HG03175 (cell line): ENCODE data around the gene DNAH2.
"Not testable (repeated sequence)": the region's sequence is repeated elsewhere in the genome, so short reads cannot be mapped to it uniquely, and the experiment has no call there.

ENCODE experiments used
- ATAC-seq: cut with Tn5 transposase; IDR thresholded peaks from one replicate; pipeline ENCODE4 v1.9.1; 2021; ENCODE audit warnings: mild to moderate bottlenecking, moderate library complexity; ENCODE audit not compliant: unreplicated experiment

DNAH2 gene

DNA sequence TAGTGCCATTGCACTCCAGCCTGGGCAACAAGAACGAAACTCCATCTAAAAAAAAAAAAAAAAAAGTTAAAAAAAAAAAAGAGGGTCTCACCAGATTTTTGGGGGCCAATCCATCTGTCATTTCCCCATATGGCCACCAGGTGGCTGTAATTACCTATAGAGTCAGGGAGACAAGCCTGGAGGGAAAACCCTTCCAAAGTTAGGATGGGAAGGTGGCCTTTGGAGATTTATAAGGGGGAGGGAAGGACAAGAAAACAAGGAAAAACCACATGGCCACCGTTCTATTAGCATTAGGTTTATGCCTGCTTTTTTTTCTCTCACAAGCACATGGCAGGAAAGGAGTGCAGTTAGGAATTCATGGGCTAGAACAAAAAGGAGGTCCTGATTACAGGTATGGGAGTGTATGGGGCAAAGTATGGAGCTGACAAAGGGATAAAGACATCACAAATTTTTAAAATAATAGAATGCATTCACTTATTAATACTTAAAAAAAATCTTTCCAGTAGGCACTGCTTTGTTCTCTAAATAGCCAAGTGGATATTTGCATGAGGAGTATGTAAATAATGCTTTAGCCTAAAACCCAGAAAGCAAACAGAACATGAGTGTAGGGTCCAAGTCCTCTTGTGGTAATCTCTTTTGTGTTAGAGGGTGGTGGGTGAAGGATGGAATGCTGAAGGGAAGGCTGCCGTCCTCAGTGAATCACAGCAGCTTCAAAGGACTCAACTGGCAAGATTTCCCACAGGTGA lies 145.3 kb downstream of the DNAH2 start:
- no peak for ATAC-seq

DNA sequence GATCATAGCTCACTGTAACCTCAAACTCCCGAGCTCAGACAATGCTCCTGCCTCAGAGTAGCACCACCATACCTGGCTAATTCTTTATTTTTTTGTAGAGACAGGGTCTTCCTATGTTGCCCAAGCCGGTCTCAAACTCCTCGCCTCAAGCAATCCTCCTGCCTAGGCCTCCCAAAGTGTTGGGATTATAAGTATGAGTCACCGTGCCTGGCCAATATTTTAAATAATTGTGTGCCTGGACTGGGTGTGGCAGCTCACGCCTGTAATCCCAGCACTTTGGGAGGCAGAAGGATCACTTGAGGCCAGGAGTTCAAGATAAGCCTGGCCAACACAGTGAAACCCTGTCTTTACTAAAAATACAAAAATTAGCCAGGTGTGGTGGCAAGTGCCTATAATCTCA lies 146.8 kb downstream of the DNAH2 start:
- not testable (repeated sequence) for ATAC-seq

DNA sequence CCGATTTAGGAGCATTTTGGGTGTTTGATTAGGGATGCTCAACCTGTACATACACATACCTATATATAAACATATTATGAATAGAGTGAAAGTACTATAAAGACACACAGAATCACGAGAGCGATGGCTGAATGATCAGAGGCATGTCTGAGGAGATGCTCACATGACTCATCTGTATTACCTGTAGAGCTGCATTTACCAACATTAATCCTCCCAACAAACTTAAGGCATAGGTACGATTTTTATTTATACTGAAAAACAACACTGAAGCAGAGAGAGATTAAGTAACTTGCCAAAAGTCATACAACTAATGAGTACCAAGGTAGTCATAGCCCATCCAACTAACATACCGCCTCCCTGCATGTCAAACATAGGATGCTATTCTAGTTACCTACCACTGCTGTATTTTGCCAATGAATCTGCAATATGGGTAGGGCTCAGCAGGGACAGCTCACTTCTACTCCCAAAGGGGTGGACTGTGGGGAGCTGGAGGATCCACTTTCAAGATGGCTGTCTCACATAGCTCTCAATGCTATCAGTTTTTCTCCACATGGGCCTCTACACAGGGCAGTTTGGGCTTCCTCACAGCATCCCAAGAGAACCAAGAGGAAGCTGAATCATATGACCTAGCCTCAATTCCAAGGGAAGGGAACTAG lies 147.6 kb downstream of the DNAH2 start:
- no peak for ATAC-seq

DNA sequence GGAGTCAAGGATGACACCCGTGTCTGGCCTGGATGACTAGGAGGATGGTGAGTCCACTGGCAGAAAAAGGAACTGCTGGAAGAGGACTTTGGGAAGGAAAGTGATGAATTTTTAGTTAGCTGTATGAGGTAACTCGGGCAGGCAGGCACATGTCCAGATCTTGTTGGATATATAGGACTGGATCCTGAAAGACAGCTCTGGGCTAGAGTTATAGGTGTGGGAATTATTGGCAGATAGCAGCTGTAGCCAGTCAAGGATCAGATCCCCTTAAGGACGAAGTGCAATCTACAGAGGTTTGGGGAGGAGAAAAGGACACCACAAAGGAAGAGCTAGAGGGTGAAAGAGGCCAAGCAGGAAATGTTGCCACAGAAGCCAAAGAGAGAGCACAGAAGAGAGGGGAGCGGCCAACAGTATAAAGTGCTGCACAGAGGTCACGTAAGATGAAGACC lies 150.4 kb downstream of the DNAH2 start:
- ATAC-seq: no peak

DNA sequence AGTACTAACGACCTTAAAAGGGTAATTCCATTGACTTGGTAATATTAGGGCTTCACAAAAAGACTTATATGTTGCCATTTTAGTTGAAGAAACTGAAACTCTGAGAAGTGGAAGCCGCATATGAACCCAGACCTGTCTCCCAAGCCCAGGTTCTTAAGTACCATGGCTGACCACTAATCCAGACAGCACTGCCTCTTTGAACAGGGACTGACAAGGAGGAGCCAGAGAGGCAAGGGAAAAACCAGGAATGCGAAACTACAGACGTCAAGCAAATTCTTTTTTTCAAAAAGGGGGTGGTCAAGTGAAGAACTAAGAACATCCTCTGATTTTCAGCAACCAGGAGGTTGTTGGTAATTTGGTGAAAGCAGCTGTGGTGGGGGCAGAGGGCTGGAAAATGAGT lies 155.5 kb downstream of the DNAH2 start:
- no peak for ATAC-seq

DNA sequence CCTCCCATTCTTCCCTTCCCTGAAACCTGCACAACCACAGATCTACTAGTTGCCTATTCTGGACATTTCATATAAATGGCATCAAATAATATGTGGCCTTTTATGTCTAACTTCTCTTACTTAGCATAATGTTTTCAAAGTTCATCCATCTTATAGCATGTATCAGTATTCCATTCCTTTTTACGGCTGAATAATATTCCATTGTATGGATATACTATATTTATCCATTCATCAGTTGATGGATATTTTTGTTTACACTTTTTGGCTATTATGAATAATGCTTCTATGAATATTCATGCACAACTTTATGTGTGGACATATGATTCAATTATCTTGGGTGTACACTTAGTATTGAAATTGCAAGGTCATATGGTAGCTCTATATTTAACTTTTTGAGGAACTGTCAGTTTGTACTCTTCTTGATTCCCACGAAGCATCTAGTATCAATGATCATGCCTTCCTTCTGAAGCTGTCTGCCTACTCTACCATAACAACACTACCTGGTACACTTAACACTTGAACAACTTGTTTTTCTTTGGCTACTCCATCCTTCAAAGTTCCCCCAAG lies 158.3 kb downstream of the DNAH2 start:
- no peak for ATAC-seq

DNA sequence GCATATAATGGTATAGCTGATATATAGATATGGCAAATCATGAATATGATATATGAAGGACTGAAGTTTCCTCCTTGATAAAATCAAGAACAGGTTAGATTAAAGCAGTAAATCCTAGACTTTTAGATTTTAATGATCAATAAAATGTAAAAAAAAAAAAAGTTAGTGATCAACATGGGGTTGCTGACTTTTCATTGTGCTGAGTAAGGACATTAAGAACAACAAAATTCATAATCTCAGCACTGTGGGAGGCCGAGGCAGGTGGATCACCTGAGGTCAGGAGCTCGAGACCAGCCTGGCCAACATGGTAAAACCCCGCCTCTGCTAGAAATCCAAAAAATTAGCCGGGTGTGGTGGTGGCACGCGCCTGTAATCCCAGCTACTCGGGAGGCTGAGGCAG lies 160.7 kb downstream of the DNAH2 start:
- no peak for ATAC-seq

DNA sequence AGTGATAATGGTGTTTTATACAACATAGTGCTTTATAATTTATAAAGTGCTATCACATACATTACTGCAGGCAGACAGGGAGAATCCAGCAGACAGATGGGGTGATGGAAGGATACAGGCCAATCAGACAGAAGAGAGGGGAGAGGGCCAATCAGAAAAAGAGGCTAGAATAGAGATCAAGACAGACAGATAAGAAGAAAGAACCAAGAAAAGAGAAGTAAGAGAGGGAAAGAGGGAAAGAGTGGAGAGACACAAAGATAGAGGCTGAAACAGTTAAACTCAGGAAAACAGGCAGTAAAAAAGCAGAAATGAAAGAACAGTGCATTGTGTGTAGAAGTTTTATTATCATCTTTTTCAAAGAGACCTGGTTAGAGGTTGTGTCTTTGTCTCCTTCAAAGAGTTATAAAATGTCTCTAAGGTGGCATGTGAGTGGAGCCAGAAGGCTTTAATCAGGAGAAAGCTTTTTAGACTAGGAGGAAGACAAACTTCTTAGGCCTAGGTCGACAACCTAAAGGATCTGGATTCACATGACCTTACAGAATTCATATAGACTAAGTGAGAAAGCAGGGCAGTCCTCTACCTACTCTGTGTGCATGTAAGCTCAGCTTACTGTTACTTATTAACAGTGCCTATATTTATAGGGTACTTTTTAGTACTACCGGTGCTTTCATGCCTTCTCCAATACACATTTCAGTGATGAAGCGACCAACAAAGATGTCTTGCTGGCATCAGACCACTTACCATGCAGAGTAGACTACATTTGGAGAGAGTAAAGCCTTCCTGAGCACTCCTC lies 162.7 kb downstream of the DNAH2 start:
- no peak for ATAC-seq

DNA sequence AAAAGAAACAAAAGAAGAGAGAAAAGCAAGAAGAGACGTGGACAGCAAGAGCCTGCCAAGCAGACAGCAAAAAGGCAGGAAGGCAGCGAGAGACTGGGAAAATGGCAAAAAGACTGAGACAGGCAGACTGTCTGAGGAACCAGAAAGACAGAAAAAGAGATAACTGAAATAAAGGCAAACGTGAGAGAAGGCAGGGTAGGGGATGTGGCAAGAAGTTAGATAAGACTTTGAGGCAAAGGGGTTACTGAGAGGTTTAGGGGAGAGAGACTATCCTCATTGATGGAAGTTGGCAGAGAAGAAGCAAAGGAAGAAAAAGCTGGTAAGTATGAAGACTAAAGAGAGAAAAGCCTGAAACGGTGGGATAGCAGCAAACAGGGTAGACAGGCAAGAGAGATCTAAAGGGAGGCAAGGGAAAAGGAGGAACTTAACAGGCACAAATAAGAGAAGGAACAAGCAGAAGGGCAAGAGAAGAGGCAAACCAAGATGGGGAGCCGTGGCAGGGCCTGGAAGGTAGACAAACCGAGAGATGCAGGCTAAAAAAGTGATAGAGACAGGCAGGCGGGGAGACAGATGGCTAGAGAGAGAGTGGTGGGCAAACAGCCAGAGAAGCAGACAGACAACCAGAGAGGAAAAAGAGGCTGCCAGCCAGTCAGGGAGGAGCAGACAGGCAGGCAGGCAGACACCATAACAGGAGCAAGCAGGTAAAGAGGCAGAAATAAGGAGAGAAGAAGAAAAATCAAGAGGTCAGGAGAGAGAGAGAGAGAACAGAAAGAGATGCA lies 163.9 kb downstream of the DNAH2 start:
- ATAC-seq: no peak

DNA sequence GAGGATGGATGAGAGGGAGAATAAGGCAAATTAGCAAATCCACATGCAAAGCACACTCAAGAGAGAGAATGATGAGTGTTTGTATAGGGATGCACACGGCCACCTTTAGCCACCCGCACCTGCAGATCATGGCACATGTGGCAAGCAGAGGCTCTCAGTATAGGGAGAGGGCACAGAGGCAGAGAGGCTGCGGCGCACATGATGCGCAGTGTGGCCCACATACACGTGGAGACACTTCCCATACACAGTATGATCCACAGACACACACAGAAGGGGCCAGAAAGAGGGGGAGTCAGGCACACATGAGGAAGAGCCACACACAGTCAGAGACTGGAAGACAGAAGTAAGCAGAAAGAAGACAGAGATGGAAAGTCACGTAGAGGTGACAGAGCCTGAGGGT lies 164.5 kb downstream of the DNAH2 start:
- no peak for ATAC-seq

DNA sequence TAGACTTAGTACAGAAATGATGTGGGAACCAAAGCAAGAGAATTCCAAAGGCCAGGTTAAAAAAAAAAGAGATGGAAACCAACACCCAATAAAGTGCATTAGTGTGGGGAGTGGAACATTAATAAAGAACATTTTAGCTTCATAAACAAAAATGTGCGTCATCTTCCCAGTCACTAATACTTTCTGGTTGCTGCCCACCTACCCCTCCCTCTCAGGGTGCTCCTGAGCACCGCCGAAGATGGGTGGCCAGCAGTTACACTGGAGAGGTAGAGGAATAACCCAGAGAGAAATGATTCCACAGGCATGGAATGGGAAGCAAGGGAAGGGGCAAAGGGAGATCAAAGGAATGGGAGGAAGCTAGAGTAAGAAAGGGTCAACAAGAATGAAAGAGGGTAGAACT lies 165.1 kb downstream of the DNAH2 start:
- ATAC-seq: no peak
